WTC11 (cell line): ENCODE data around the gene ARHGEF37. TPM values are rescaled to one million over a fixed set of nuclear protein-coding genes. Genes with fewer than 3 reads are reported as not detected.

ENCODE experiments used
- ATAC-seq: fragments of 200-7000 bp; cut with Tn5 transposase; 2 replicates; pipeline ENCODE4 v1.10.0; 2021; ENCODE audit warnings: mild to moderate bottlenecking, moderate library complexity
- CTCF ChIA-PET: fragments of 300-600 bp; sonication (Branson Sonifier 250); formaldehyde crosslinking; loops from one replicate; lab custom pipeline; 2021; ENCODE audit warnings: antibody characterized with exemption; lab: Charles Lee
- POLR2A ChIA-PET: fragments of 350-600 bp; sonication (Branson Sonifier 250); formaldehyde crosslinking; loops from one replicate; lab custom pipeline; 2021; ENCODE audit warnings: antibody characterized with exemption; lab: Charles Lee
- DNase-seq: peaks from one replicate; pipeline ENCODE4 v3.0.0; 2021; ENCODE audit warnings: low spot score
- H3K27ac Mint-ChIP-seq: 2 replicates; pipeline ENCODE4 v1.8.0; 2021; ENCODE audit warnings: mixed read lengths
- H3K27me3 Mint-ChIP-seq: 2 replicates; pipeline ENCODE4 v1.8.0; 2021; ENCODE audit warnings: low read depth, mild to moderate bottlenecking, moderate library complexity, mixed read lengths
- H3K36me3 Mint-ChIP-seq: 2 replicates; pipeline ENCODE4 v1.8.0; 2021; ENCODE audit warnings: mixed read lengths
- H3K4me1 Mint-ChIP-seq: 2 replicates; pipeline ENCODE4 v1.8.0; 2022; ENCODE audit warnings: mixed read lengths
- H3K4me3 Mint-ChIP-seq: 2 replicates; pipeline ENCODE4 v1.8.0; 2021; ENCODE audit warnings: mild to moderate bottlenecking, moderate library complexity, mixed read lengths
- H3K9me3 Mint-ChIP-seq: 2 replicates; pipeline ENCODE4 v1.8.0; 2021; ENCODE audit warnings: mixed read lengths
- CREB1 ChIP-seq: sonication (generic); formaldehyde crosslinking; IDR thresholded peaks from 2 replicates; pipeline ENCODE4 v1.8.0; 2023; ENCODE audit warnings: mild to moderate bottlenecking, missing genetic modification reagents
- JAZF1 ChIP-seq: fragments of 250-450 bp; sonication (Bioruptor Pico); IDR thresholded peaks from 2 replicates; pipeline ENCODE4 v1.9.0; 2021; ENCODE audit warnings: moderate library complexity, mild to moderate bottlenecking, inconsistent platforms
- JUN ChIP-seq: sonication (generic); formaldehyde crosslinking; IDR thresholded peaks from 2 replicates; pipeline ENCODE4 v1.8.0; 2023; ENCODE audit warnings: mild to moderate bottlenecking, missing genetic modification reagents
- MXD4 ChIP-seq: fragments of 250-450 bp; sonication (Bioruptor Pico); IDR thresholded peaks from 2 replicates; pipeline ENCODE4 v1.8.0; 2021; ENCODE audit warnings: mild to moderate bottlenecking, moderate library complexity, borderline replicate concordance
- OVOL2 ChIP-seq: fragments of 250-450 bp; sonication (Bioruptor Pico); IDR thresholded peaks from 2 replicates; pipeline ENCODE4 v1.9.0; 2021; ENCODE audit warnings: mild to moderate bottlenecking, borderline replicate concordance
- RELA ChIP-seq: sonication (generic); formaldehyde crosslinking; IDR thresholded peaks from 2 replicates; pipeline ENCODE4 v1.8.1; 2022; ENCODE audit warnings: missing genetic modification reagents, mild to moderate bottlenecking, borderline replicate concordance
- SP1 ChIP-seq: sonication (generic); formaldehyde crosslinking; conservative IDR thresholded peaks from 2 replicates; pipeline ENCODE4 v1.8.1; 2022; ENCODE audit warnings: missing genetic modification reagents
- TEAD4 ChIP-seq: sonication (generic); formaldehyde crosslinking; IDR thresholded peaks from 2 replicates; pipeline ENCODE4 v1.8.0; 2022; ENCODE audit warnings: mild to moderate bottlenecking, missing genetic modification reagents
- ZNF219 ChIP-seq: sonication (generic); formaldehyde crosslinking; IDR thresholded peaks from 2 replicates; pipeline ENCODE4 v1.8.0; 2023; ENCODE audit warnings: missing genetic modification reagents, mild to moderate bottlenecking, borderline replicate concordance
- ZNF263 ChIP-seq: sonication (generic); formaldehyde crosslinking; IDR thresholded peaks from 2 replicates; pipeline ENCODE4 v1.8.1; 2022; ENCODE audit warnings: low read depth, mild to moderate bottlenecking, moderate library complexity, missing genetic modification reagents
- ZNF396 ChIP-seq: fragments of 250-450 bp; sonication (Bioruptor Pico); IDR thresholded peaks from 2 replicates; pipeline ENCODE4 v1.8.0; 2021; ENCODE audit warnings: mild to moderate bottlenecking, moderate library complexity, borderline replicate concordance
- total RNA-seq: library from RNA; stranded (reverse); gene quantifications from 3 replicates; pipeline ENCODE4 v1.2.3, GENCODE V29; 2021
- TF ChIP-seq, protein P1 (sequence below): fragments of 250-450 bp; sonication (Bioruptor Pico); conservative IDR thresholded peaks from 2 replicates; pipeline ENCODE4 v1.9.0; 2021; ENCODE audit warnings: mild to moderate bottlenecking
- TF ChIP-seq, protein P2 (sequence below): sonication (generic); formaldehyde crosslinking; IDR thresholded peaks from 2 replicates; pipeline ENCODE4 v1.8.0; 2022; ENCODE audit warnings: mild to moderate bottlenecking, missing genetic modification reagents
- TF ChIP-seq, protein P3 (sequence below): sonication (generic); formaldehyde crosslinking; IDR thresholded peaks from 2 replicates; pipeline ENCODE4 v1.8.1; 2023; ENCODE audit warnings: mild to moderate bottlenecking, missing genetic modification reagents, moderate library complexity
- TF ChIP-seq, protein P4 (sequence below): sonication (generic); formaldehyde crosslinking; IDR thresholded peaks from 2 replicates; pipeline ENCODE4 v1.8.1; 2022; ENCODE audit warnings: mild to moderate bottlenecking, missing genetic modification reagents, moderate library complexity, borderline replicate concordance
- TF ChIP-seq, protein P5 (sequence below): fragments of 250-450 bp; sonication (Bioruptor Pico); IDR thresholded peaks from 2 replicates; pipeline ENCODE4 v1.9.0; 2021; ENCODE audit warnings: mild to moderate bottlenecking, borderline replicate concordance
- TF ChIP-seq, protein P6 (sequence below): sonication (generic); formaldehyde crosslinking; conservative IDR thresholded peaks from 2 replicates; pipeline ENCODE4 v1.8.1; 2022; ENCODE audit warnings: mild to moderate bottlenecking, missing genetic modification reagents
- TF ChIP-seq, protein P7 (sequence below): sonication (generic); formaldehyde crosslinking; IDR thresholded peaks from 2 replicates; pipeline ENCODE4 v1.8.1; 2022; ENCODE audit warnings: low read depth, mild to moderate bottlenecking, moderate library complexity, missing genetic modification reagents, borderline replicate concordance

Gene ARHGEF37
- total RNA-seq, 1 experiment from 2014 or later, result 1.1 TPM

DNA sequence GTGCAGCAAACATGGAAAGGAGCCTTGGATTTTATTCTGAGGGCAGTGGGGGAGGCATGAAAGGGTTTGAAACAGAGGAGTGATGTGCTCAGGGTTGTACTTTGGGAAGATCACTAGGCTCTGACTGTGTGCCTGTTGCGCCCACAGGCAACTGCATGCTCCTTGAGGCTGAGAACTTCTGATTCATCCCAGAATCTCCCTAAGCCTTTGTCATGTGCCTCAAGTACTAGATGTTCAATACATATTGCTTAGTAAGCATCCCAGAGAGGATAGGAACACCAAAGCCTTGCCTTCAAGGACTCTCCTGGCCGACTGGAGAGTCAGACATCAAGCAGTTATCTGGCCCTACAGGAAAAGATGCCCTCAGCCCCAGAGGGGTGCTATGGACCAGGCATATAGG, 54.1 kb downstream of the ARHGEF37 start:
- no peak for DNase-seq
- CTCF ChIA-PET, result interaction anchor here (0.6 to 1.8 kb wide), 3 partner anchors 13 to 254 kb away, joined by 3 to 7 read pairs (median 3); no protein-coding TSS in a partner anchor
- no peak for TF ChIP-seq ZNF219 (CRISPR knock-in tag)
- no peak for TF ChIP-seq SP1 (CRISPR knock-in tag)
- TF ChIP-seq, protein P1, sequence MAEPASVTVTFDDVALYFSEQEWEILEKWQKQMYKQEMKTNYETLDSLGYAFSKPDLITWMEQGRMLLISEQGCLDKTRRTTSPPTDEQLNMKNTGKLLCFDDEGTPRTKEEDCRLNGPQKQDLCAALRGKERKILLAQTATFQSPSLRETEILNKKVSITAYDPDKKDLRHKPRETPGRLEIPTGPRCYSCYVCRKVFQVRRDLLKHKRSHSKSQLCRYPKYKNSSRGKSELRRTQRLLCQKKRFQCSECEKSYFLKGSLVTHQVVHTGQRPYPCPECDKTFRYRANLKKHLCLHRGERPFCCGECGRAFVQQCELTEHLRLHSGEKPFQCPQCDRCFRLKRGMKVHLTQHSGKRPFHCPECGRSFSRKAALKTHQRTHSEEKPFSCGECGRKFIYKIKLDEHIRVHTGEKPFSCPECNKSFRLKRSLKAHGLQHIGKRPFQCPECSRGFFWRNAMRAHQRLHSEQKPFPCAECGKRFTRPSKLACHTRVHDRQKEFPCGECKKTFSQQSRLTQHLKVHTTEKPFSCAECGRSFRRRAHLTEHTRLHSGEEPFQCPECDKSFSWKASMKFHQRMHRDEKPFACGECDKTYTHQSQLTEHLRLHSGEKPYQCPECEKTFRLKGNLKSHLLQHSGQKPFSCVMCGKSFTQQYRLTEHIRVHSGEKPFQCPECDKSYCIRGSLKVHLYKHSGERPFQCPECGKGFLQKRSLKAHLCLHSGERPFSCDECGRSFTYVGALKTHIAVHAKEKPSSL, result no peak
- TF ChIP-seq RELA (CRISPR knock-in tag), result no peak
- no peak for TF ChIP-seq OVOL2
- TF ChIP-seq, protein P2, sequence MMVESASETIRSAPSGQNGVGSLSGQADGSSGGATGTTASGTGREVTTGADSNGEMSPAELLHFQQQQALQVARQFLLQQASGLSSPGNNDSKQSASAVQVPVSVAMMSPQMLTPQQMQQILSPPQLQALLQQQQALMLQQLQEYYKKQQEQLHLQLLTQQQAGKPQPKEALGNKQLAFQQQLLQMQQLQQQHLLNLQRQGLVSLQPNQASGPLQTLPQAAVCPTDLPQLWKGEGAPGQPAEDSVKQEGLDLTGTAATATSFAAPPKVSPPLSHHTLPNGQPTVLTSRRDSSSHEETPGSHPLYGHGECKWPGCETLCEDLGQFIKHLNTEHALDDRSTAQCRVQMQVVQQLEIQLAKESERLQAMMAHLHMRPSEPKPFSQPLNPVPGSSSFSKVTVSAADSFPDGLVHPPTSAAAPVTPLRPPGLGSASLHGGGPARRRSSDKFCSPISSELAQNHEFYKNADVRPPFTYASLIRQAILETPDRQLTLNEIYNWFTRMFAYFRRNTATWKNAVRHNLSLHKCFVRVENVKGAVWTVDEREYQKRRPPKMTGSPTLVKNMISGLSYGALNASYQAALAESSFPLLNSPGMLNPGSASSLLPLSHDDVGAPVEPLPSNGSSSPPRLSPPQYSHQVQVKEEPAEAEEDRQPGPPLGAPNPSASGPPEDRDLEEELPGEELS, result no peak
- TF ChIP-seq MXD4 (CRISPR knock-in tag), result no peak
- TF ChIP-seq, protein P3, sequence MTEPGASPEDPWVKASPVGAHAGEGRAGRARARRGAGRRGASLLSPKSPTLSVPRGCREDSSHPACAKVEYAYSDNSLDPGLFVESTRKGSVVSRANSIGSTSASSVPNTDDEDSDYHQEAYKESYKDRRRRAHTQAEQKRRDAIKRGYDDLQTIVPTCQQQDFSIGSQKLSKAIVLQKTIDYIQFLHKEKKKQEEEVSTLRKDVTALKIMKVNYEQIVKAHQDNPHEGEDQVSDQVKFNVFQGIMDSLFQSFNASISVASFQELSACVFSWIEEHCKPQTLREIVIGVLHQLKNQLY (CRISPR knock-in tag), result no peak
- TF ChIP-seq JUN, result no peak
- TF ChIP-seq CREB1 (CRISPR knock-in tag), result no peak
- TF ChIP-seq TEAD4 (CRISPR knock-in tag), result no peak
- TF ChIP-seq, all 79 proteins: peak for 0
- Mint-ChIP-seq H3K4me3 (no peak overlapping the region), H3K36me3 (no peaks in the 10 kb centered on the region), H3K4me1 (peaks cover 26% of the 10 kb centered on the region), H3K27me3 (no peaks in the 10 kb centered on the region), H3K9me3 (no peaks in the 10 kb centered on the region), H3K27ac (no peak overlapping the region)
- ATAC-seq, result no peak
- POLR2A ChIA-PET, result interaction anchor here (0.5 kb wide), 1 partner anchor 128 kb away, joined by 4 read pairs; no protein-coding TSS in a partner anchor

DNA sequence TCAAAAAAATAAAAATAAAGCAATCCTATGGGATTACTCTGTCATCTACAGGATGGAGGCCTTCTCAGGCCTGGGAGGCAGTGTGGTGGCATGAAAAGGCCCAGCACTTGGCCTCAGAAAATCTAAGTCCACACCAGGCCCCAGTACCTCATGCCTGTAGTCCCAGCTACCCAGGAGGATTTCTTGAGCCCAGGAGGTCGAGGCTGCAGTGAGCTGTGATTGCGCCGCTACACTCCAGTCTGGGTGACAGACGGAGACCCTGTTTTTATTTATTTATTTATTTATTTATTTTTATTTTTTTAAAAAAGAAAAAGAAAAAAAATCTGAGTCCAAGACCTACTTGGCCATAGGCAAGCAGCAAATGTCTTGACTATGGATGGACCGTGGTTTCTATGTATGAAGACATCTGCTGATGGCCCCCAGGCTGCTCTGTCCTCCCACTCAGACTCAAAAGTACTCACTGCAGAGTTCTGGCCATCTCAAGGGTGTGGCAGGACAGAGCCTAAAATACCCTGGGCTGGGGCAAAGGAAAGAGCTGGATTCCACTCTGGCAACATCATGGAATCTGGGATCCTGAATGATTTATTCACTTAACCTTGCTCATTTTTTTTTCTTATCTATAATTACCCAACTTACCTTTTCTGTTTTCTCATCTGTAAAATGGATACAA, 55.0 kb downstream of the ARHGEF37 start:
- H3K4me3 Mint-ChIP-seq, result no peak overlapping the region
- ATAC-seq (no peak), DNase-seq (no peak)
- H3K27ac Mint-ChIP-seq, result no peak overlapping the region
- H3K27me3 Mint-ChIP-seq, result no peaks in the 10 kb centered on the region
- peaks cover 26% of the 10 kb centered on the region for H3K4me1 Mint-ChIP-seq
- no peaks in the 10 kb centered on the region for H3K36me3 Mint-ChIP-seq
- ChIA-PET POLR2A (no interaction called here), CTCF (interaction anchor here (0.6 to 2.9 kb wide), 18 partner anchors 8 to 938 kb away, joined by 3 to 29 read pairs (median 4); partner anchors contain the start of genes HMGXB3, SLC26A2 and TIGD6)
- no peaks in the 10 kb centered on the region for H3K9me3 Mint-ChIP-seq
- TF ChIP-seq, protein P4, sequence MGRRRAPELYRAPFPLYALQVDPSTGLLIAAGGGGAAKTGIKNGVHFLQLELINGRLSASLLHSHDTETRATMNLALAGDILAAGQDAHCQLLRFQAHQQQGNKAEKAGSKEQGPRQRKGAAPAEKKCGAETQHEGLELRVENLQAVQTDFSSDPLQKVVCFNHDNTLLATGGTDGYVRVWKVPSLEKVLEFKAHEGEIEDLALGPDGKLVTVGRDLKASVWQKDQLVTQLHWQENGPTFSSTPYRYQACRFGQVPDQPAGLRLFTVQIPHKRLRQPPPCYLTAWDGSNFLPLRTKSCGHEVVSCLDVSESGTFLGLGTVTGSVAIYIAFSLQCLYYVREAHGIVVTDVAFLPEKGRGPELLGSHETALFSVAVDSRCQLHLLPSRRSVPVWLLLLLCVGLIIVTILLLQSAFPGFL (CRISPR knock-in tag), result no peak
- TF ChIP-seq, protein P5, sequence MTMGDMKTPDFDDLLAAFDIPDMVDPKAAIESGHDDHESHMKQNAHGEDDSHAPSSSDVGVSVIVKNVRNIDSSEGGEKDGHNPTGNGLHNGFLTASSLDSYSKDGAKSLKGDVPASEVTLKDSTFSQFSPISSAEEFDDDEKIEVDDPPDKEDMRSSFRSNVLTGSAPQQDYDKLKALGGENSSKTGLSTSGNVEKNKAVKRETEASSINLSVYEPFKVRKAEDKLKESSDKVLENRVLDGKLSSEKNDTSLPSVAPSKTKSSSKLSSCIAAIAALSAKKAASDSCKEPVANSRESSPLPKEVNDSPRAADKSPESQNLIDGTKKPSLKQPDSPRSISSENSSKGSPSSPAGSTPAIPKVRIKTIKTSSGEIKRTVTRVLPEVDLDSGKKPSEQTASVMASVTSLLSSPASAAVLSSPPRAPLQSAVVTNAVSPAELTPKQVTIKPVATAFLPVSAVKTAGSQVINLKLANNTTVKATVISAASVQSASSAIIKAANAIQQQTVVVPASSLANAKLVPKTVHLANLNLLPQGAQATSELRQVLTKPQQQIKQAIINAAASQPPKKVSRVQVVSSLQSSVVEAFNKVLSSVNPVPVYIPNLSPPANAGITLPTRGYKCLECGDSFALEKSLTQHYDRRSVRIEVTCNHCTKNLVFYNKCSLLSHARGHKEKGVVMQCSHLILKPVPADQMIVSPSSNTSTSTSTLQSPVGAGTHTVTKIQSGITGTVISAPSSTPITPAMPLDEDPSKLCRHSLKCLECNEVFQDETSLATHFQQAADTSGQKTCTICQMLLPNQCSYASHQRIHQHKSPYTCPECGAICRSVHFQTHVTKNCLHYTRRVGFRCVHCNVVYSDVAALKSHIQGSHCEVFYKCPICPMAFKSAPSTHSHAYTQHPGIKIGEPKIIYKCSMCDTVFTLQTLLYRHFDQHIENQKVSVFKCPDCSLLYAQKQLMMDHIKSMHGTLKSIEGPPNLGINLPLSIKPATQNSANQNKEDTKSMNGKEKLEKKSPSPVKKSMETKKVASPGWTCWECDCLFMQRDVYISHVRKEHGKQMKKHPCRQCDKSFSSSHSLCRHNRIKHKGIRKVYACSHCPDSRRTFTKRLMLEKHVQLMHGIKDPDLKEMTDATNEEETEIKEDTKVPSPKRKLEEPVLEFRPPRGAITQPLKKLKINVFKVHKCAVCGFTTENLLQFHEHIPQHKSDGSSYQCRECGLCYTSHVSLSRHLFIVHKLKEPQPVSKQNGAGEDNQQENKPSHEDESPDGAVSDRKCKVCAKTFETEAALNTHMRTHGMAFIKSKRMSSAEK (CRISPR knock-in tag), result no peak
- TF ChIP-seq JAZF1 (CRISPR knock-in tag) (no peak), SP1 (CRISPR knock-in tag) (no peak), OVOL2 (no peak), ZNF263 (CRISPR knock-in tag) (no peak), ZNF396 (CRISPR knock-in tag) (no peak)
- TF ChIP-seq, protein P6, sequence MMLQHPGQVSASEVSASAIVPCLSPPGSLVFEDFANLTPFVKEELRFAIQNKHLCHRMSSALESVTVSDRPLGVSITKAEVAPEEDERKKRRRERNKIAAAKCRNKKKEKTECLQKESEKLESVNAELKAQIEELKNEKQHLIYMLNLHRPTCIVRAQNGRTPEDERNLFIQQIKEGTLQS (CRISPR knock-in tag), result no peak
- TF ChIP-seq, protein P2, result no peak
- TF ChIP-seq, protein P7, sequence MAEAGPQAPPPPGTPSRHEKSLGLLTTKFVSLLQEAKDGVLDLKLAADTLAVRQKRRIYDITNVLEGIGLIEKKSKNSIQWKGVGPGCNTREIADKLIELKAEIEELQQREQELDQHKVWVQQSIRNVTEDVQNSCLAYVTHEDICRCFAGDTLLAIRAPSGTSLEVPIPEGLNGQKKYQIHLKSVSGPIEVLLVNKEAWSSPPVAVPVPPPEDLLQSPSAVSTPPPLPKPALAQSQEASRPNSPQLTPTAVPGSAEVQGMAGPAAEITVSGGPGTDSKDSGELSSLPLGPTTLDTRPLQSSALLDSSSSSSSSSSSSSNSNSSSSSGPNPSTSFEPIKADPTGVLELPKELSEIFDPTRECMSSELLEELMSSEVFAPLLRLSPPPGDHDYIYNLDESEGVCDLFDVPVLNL (CRISPR knock-in tag), result no peak
